Karpas-422 (cell line): ENCODE data around the gene ARID1B. TPM values are rescaled to one million over a fixed set of nuclear protein-coding genes. Genes with fewer than 3 reads are reported as not detected.

Experiments used
- DNase-seq: peaks from one replicate; pipeline ENCODE4 v3.0.0-alpha.2; 2015
- H2AFZ ChIP-seq: fragments of 200-600 bp; sonication (generic); 2 replicates; pipeline ENCODE4 v1.6.1; 2014; ENCODE audit warnings: antibody characterized with exemption, low read length, mixed read lengths
- H3K27ac ChIP-seq: fragments of 200-600 bp; sonication (generic); 2 replicates; pipeline ENCODE4 v1.5.1; 2014; ENCODE audit warnings: mild to moderate bottlenecking, low read length, moderate library complexity
- H3K27me3 ChIP-seq: fragments of 200-600 bp; sonication (generic); 2 replicates; pipeline ENCODE4 v1.6.1; 2014; ENCODE audit warnings: low read length, mixed read lengths
- H3K36me3 ChIP-seq: fragments of 200-600 bp; sonication (generic); 2 replicates; pipeline ENCODE4 v1.6.1; 2014; ENCODE audit warnings: low read length, mixed read lengths; ENCODE audit not compliant: insufficient read depth
- H3K4me1 ChIP-seq: fragments of 200-600 bp; sonication (generic); 2 replicates; pipeline ENCODE4 v1.6.1; 2014; ENCODE audit warnings: mild to moderate bottlenecking, low read length, mixed read lengths
- H3K4me2 ChIP-seq: fragments of 200-600 bp; sonication (generic); 2 replicates; pipeline ENCODE4 v1.6.1; 2014; ENCODE audit warnings: low read length, low read depth, mild to moderate bottlenecking; ENCODE audit not compliant: poor library complexity, severe bottlenecking
- H3K4me3 ChIP-seq: fragments of 200-600 bp; sonication (generic); 2 replicates; pipeline ENCODE4 v1.5.1; 2014; ENCODE audit warnings: mild to moderate bottlenecking, antibody characterized with exemption, low read length, mixed read lengths
- H3K79me2 ChIP-seq: fragments of 200-600 bp; sonication (generic); 2 replicates; pipeline ENCODE4 v1.6.1; 2014; ENCODE audit warnings: mild to moderate bottlenecking, low read length, mixed read lengths
- H3K9ac ChIP-seq: fragments of 200-600 bp; sonication (generic); 2 replicates; pipeline ENCODE4 v1.6.0; 2014; ENCODE audit warnings: low read length
- H3K9me2 ChIP-seq: fragments of 200-600 bp; sonication (generic), shearing (Covaris generic); replicated peaks from 2 replicates; pipeline ENCODE4 v1.6.0; 2014; ENCODE audit warnings: mild to moderate bottlenecking, low read length, moderate library complexity; ENCODE audit not compliant: insufficient read depth
- H3K9me3 ChIP-seq: fragments of 300-700, 200-600 bp; sonication (generic); 2 replicates; pipeline ENCODE4 v1.6.1; 2014; ENCODE audit warnings: low read length, mixed read lengths
- H4K20me1 ChIP-seq: fragments of 200-600 bp; sonication (generic); 2 replicates; pipeline ENCODE4 v1.6.1; 2014; ENCODE audit warnings: mild to moderate bottlenecking, antibody characterized with exemption, low read length, low read depth; ENCODE audit not compliant: insufficient read depth
- total RNA-seq: library from RNA; depleted of rRNA; stranded (reverse); fragments of >200 nt; shearing (Covaris generic); gene quantifications from 2 replicates; pipeline ENCODE4 v1.2.3, GENCODE V29; 2014; ENCODE audit warnings: low replicate concordance

The ARID1B gene
- total RNA-seq, 1 experiment from 2014 or later: 174 TPM

GRCh38 chr6:156984178-156984738 lies 207.1 kb downstream of the ARID1B start:
- Histone ChIP-seq H3K36me3 (no peaks in the 10 kb centered on the region), H3K4me1 (peaks cover 100% of the 10 kb centered on the region), H3K4me2 (peak overlapping the region; percentile 38), H3K9ac (no peak overlapping the region), H4K20me1 (no peaks in the 10 kb centered on the region; the same call in 1 of the 2 replicates), H3K4me3 (peak overlapping the region; percentile 14; the same call in 1 of the 2 replicates), H3K79me2 (peaks cover 100% of the 10 kb centered on the region), H3K27ac (peak overlapping the region; percentile 93), H3K9me3 (no peaks in the 10 kb centered on the region), H3K27me3 (no peaks in the 10 kb centered on the region), H3K9me2 (no peaks in the 10 kb centered on the region), H2AFZ (no peak overlapping the region)
- DNase-seq: no peak

GRCh38 chr6:156985309-156985708 lies 208.1 kb downstream of the ARID1B start:
- no peaks in the 10 kb centered on the region for H3K9me3 ChIP-seq
- peaks cover 100% of the 10 kb centered on the region for H3K79me2 ChIP-seq
- peak overlapping the region; percentile 38 for H3K4me2 ChIP-seq
- peaks cover 100% of the 10 kb centered on the region for H3K4me1 ChIP-seq
- no peaks in the 10 kb centered on the region for H3K27me3 ChIP-seq
- H3K36me3 ChIP-seq: no peaks in the 10 kb centered on the region
- H2AFZ ChIP-seq: no peak overlapping the region
- H3K27ac ChIP-seq: peak overlapping the region; percentile 93
- H4K20me1 ChIP-seq: no peaks in the 10 kb centered on the region; the same call in 1 of the 2 replicates
- no peak for DNase-seq
- no peaks in the 10 kb centered on the region for H3K9me2 ChIP-seq
- H3K9ac ChIP-seq: 0 out of 2 replicates have a peak overlapping the region, but pooled peaks have one; percentile 15
- H3K4me3 ChIP-seq: no peak overlapping the region

GRCh38 chr6:156988276-156989158 lies 211.3 kb downstream of the ARID1B start:
- Histone ChIP-seq H3K9me3 (no peaks in the 10 kb centered on the region), H2AFZ (no peak overlapping the region), H3K9ac (peak overlapping the region; percentile 45), H3K27me3 (no peaks in the 10 kb centered on the region), H3K27ac (peak overlapping the region; percentile 93), H3K4me3 (peak overlapping the region; percentile 47), H3K9me2 (no peaks in the 10 kb centered on the region), H3K36me3 (no peaks in the 10 kb centered on the region), H3K4me2 (peak overlapping the region; percentile 73), H3K4me1 (peaks cover 98% of the 10 kb centered on the region), H4K20me1 (no peaks in the 10 kb centered on the region), H3K79me2 (peaks cover 100% of the 10 kb centered on the region)
- peak; percentile 86 for DNase-seq

GRCh38 chr6:156989159-156989806 lies 212.1 kb downstream of the ARID1B start:
- no peak for DNase-seq
- H3K4me3 ChIP-seq: peak overlapping the region; percentile 47; the same call in 1 of the 2 replicates
- H4K20me1 ChIP-seq: no peaks in the 10 kb centered on the region
- H3K36me3 ChIP-seq: no peaks in the 10 kb centered on the region
- H3K4me2 ChIP-seq: peak overlapping the region; percentile 73
- peak overlapping the region; percentile 43; the same call in 1 of the 2 replicates for H3K9ac ChIP-seq
- peaks cover 98% of the 10 kb centered on the region for H3K4me1 ChIP-seq
- H3K27me3 ChIP-seq: no peaks in the 10 kb centered on the region
- H3K9me3 ChIP-seq: no peaks in the 10 kb centered on the region
- H2AFZ ChIP-seq: no peak overlapping the region
- H3K27ac ChIP-seq: peak overlapping the region; percentile 93
- peaks cover 100% of the 10 kb centered on the region for H3K79me2 ChIP-seq
- no peaks in the 10 kb centered on the region for H3K9me2 ChIP-seq

- Histone ChIP-seq H3K4me1 (peaks cover 84% of the 10 kb centered on the region), H3K9me2 (no peaks in the 10 kb centered on the region), H3K27me3 (no peaks in the 10 kb centered on the region), H3K4me2 (no peak overlapping the region), H3K9ac (no peak overlapping the region), H4K20me1 (no peaks in the 10 kb centered on the region), H3K27ac (peak overlapping the region; percentile 44), H2AFZ (no peak overlapping the region), H3K36me3 (0 out of 2 replicates have a peak, but pooled peaks cover 3% of the 10 kb centered on the region), H3K9me3 (no peaks in the 10 kb centered on the region), H3K4me3 (no peak overlapping the region), H3K79me2 (peaks cover 100% of the 10 kb centered on the region)
- DNase-seq: no peak
Measured at GRCh38 chr6:156992020-156992804, 215.0 kb downstream of the ARID1B start.

GRCh38 chr6:156993713-156994112 lies 216.5 kb downstream of the ARID1B start:
- Histone ChIP-seq H3K79me2 (peaks cover 100% of the 10 kb centered on the region), H3K4me2 (peak overlapping the region; percentile 34)

GRCh38 chr6:156994215-156995076 lies 217.3 kb downstream of the ARID1B start:
- H3K36me3 ChIP-seq: 0 out of 2 replicates have a peak, but pooled peaks cover 3% of the 10 kb centered on the region
- H3K4me1 ChIP-seq: peaks cover 65% of the 10 kb centered on the region
- 0 out of 2 replicates have a peak overlapping the region, but pooled peaks have one; percentile 11 for H3K9ac ChIP-seq
- H3K27ac ChIP-seq: peak overlapping the region; percentile 50
- peaks cover 100% of the 10 kb centered on the region for H3K79me2 ChIP-seq
- no peak overlapping the region for H2AFZ ChIP-seq
- no peaks in the 10 kb centered on the region for H3K9me2 ChIP-seq
- peak overlapping the region; percentile 34 for H3K4me2 ChIP-seq
- peak overlapping the region; percentile 7; the same call in 1 of the 2 replicates for H3K4me3 ChIP-seq
- H4K20me1 ChIP-seq: no peaks in the 10 kb centered on the region
- H3K27me3 ChIP-seq: no peaks in the 10 kb centered on the region
- DNase-seq: no peak
- no peaks in the 10 kb centered on the region for H3K9me3 ChIP-seq

More at GRCh38 chr6:156993713-156994112, 216.5 kb downstream of the ARID1B start:
- Histone ChIP-seq H3K4me3 (peak overlapping the region; percentile 7; the same call in 1 of the 2 replicates), H4K20me1 (no peaks in the 10 kb centered on the region), H3K9me3 (no peaks in the 10 kb centered on the region), H3K9me2 (no peaks in the 10 kb centered on the region), H3K4me1 (peaks cover 69% of the 10 kb centered on the region), H3K27me3 (no peaks in the 10 kb centered on the region), H3K36me3 (0 out of 2 replicates have a peak, but pooled peaks cover 3% of the 10 kb centered on the region), H3K27ac (peak overlapping the region; percentile 50), H2AFZ (no peak overlapping the region), H3K9ac (0 out of 2 replicates have a peak overlapping the region, but pooled peaks have one; percentile 11)
- DNase-seq: no peak
